ENCODE data around the gene PRKAR1B. TPM values are rescaled to one million over a fixed set of nuclear protein-coding genes. Genes with fewer than 3 reads are reported as not detected.

PRKAR1B gene
- total RNA-seq, 4 donors from 2014 or later = 8.2 to 12.3 (median 10.5) TPM

DNA sequence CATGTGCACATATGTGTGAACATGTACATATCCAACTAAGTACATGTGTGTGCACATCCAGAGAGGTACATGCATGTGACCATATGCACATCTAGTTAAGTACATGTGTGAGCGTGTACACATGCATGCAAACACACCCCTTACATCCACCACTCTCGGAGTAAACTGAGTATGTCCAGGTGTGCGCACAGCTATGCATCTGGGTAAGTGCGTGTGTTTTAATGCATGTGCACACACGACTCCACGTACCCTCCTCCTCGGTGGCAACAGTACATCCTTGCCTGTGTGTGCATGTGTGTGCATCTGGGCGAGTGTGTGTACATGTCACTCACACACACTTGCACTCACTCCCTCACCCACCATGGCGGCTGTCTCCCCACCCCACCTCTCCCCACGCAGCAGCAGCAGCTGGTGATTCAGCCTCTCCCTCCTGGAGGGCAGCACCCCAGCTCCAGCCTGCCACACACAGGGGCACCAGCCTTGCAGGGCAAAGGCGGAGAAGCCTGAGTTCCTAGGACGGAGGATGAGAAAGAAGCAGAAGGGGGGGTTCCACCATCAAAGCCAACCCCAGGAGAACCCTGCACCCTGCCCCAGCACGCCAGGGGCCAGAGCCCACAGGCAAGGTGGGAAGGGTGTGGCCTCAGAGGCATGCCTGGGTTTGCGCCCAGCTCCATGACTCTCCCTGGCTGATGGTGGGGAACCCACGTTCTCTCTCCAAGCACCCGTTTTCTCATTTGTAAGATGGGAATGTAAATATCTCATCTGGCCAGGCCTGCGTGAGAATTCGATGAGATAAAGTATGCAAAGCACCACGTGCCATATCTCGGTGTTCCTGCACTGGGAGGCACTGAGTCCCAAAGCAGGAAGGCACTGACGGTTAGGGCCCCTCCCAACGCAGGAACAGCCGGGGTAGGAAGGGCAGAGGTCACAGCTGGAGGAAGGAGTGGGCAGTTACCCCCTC lies 28.3 kb downstream of the PRKAR1B start:
- Histone ChIP-seq H3K27me3 (no peaks in the 10 kb centered on the region), H3K36me3 (no peaks in the 10 kb centered on the region), H3K27ac (no peak overlapping the region), H3K4me1 (peaks cover 22% of the 10 kb centered on the region), H3K4me3 (no peak overlapping the region), H3K9me3 (no peaks in the 10 kb centered on the region)
- TF ChIP-seq, protein P1, sequence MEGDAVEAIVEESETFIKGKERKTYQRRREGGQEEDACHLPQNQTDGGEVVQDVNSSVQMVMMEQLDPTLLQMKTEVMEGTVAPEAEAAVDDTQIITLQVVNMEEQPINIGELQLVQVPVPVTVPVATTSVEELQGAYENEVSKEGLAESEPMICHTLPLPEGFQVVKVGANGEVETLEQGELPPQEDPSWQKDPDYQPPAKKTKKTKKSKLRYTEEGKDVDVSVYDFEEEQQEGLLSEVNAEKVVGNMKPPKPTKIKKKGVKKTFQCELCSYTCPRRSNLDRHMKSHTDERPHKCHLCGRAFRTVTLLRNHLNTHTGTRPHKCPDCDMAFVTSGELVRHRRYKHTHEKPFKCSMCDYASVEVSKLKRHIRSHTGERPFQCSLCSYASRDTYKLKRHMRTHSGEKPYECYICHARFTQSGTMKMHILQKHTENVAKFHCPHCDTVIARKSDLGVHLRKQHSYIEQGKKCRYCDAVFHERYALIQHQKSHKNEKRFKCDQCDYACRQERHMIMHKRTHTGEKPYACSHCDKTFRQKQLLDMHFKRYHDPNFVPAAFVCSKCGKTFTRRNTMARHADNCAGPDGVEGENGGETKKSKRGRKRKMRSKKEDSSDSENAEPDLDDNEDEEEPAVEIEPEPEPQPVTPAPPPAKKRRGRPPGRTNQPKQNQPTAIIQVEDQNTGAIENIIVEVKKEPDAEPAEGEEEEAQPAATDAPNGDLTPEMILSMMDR (IDR thresholded peaks at IDR 0.05) = no peak
- TF ChIP-seq POLR2AphosphoS5 (IDR thresholded peaks at IDR 0.05) (no peak), POLR2A (IDR thresholded peaks at IDR 0.05) (no peak), EP300 (IDR thresholded peaks at IDR 0.05) (no peak)
- DNase-seq (ENCODE audit: low spot score in 2 of 2) = peak in 1 of 2 donors; percentile 65
- 58% methylated on average over 19 of the region's 23 CpGs for WGBS

DNA sequence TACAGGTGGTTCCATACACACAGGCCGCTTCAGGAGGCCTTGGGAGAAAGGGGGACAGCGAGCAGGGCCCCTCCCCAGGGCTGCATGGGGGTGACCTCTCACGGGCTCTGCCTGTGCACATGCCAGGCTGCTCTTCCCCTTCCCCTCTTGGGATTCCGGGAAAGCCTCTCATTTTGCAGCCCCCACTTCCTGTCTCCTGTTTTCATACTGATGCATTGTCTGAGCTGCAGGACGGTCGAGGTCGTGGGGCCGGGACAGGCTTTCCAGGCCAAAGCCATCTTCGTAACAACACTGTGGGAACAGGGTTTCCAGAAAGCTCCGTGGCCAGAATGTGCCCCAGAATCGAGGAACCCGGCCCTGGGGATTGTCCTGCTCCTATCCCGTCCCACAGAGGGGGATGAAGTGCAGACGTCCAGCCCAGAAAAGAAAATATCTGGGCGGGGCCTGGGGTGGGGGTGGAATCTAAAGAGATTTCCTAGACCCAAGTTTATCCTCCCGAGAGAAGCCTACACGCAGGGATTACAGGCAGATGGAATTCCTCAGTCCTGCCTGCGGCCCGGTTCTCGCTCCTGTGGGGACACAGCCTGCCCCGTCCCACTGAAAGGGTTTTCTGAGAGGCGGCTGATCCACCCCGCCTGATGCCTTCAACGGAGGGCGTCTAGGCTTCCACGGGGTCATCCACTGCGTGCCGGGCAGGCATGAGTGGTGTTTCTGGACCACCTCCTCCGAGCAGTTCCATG lies 30.1 kb downstream of the PRKAR1B start:
- H3K9me3 ChIP-seq = no peaks in the 10 kb centered on the region
- H3K4me3 ChIP-seq = no peak overlapping the region
- no peaks in the 10 kb centered on the region for H3K27me3 ChIP-seq
- H3K27ac ChIP-seq = peak overlapping the region; percentile 14
- 78% methylated on average over 23 of the region's 29 CpGs for WGBS
- H3K36me3 ChIP-seq = no peaks in the 10 kb centered on the region
- peaks cover 22% of the 10 kb centered on the region for H3K4me1 ChIP-seq
- TF ChIP-seq POLR2AphosphoS5 (IDR thresholded peaks at IDR 0.05) (no peak), POLR2A (IDR thresholded peaks at IDR 0.05) (no peak), EP300 (IDR thresholded peaks at IDR 0.05) (no peak)
- TF ChIP-seq, protein P1 (IDR thresholded peaks at IDR 0.05) = no peak
- DNase-seq (ENCODE audit: low spot score in 2 of 2) = no peak

DNA sequence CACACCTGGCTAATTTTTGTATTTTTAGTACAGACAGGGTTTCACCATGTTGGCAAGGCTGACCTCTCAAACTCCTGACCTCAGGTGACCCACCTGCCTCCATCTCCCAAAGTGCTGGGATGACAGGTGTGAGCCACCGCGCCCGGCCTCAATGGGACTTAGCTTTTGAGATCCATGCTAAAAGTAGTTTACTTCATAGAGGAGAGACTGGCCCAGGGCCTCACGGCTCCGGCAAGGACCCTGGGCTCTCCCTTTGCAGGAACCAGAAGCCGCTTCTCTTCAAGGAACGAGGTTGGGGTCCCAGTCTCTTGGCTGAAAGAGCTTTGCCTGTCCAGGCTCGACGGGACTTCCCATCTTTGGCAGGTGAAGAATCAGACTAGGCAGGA lies 30.7 kb downstream of the PRKAR1B start:
- no peaks in the 10 kb centered on the region for H3K9me3 ChIP-seq
- DNase-seq (ENCODE audit: low spot score in 2 of 2) = peak in 1 of 2 donors; percentile 45
- H3K4me3 ChIP-seq = no peak overlapping the region
- no peaks in the 10 kb centered on the region for H3K27me3 ChIP-seq
- H3K4me1 ChIP-seq = peaks cover 22% of the 10 kb centered on the region
- no peak overlapping the region for H3K27ac ChIP-seq
- 78% methylated on average over 5 of the region's 9 CpGs for WGBS
- TF ChIP-seq, protein P1 (IDR thresholded peaks at IDR 0.05) = no peak
- TF ChIP-seq POLR2AphosphoS5 (IDR thresholded peaks at IDR 0.05) = no peak
- H3K36me3 ChIP-seq = no peaks in the 10 kb centered on the region

DNA sequence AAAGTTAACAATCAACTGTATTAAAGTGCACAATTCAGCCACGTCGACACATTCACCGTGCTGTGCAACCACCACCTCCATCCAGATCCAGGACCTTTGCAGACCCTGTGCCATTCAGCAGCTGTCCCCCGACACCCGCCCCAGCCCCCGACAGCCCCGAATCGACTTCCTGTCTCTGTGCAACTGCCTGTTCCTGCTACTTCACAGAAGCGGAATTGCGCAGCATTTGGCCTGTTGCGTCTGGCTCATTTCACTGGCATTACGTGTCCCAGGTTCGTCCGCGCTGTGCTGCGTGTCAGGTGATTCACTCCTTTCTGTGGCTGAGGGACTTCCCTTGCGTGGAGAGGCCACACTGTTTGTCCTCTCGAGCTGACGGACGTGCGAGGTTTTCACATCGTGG lies 33.8 kb downstream of the PRKAR1B start:
- peak in 1 of 2 donors; percentile 39 for DNase-seq (ENCODE audit: low spot score in 2 of 2)
- TF ChIP-seq, protein P1 (IDR thresholded peaks at IDR 0.05) = no peak
- TF ChIP-seq EP300 (IDR thresholded peaks at IDR 0.05) = no peak
- no peak for TF ChIP-seq POLR2AphosphoS5 (IDR thresholded peaks at IDR 0.05)
- TF ChIP-seq POLR2A (IDR thresholded peaks at IDR 0.05) = no peak
- Histone ChIP-seq H3K4me3 (no peak overlapping the region), H3K36me3 (no peaks in the 10 kb centered on the region), H3K4me1 (peaks cover 4% of the 10 kb centered on the region), H3K27me3 (no peaks in the 10 kb centered on the region), H3K9me3 (peaks cover 6% of the 10 kb centered on the region), H3K27ac (no peak overlapping the region)
- WGBS = 99% methylated on average over 22 of the region's 22 CpGs
